Right hindlimb (tissue), 1 donor: ENCODE data around the gene KCNC3.

ENCODE experiments used
- DNase-seq: peaks from one replicate; pipeline ENCODE4 v3.0.0-alpha.2; 2018

The KCNC3 gene

GRCh38 chr19:50272263-50272897, 56.8 kb downstream of the KCNC3 start:
- no peak for DNase-seq

GRCh38 chr19:50269653-50270052, 59.5 kb downstream of the KCNC3 start:
- DNase-seq = no peak

DNA sequence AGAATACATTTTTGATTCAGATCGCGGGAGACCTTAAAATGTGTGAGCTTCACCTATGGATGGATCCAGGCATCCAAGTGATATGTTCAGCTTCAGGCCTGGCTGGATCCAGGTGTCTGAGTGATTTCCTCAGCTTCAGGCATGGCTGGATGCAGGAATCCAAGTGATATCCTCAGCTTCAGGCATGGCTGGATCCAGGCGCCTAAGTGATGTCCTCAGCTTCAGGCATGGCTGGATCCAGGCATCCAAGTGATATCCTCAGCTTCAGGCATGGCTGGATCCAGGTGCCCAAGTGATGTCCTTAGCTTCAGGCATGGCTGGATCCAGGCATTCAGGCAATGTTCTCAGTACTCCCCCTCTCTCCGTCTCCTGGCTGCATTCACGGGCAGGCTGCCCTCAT, 60.7 kb downstream of the KCNC3 start:
- DNase-seq = no peak

DNA sequence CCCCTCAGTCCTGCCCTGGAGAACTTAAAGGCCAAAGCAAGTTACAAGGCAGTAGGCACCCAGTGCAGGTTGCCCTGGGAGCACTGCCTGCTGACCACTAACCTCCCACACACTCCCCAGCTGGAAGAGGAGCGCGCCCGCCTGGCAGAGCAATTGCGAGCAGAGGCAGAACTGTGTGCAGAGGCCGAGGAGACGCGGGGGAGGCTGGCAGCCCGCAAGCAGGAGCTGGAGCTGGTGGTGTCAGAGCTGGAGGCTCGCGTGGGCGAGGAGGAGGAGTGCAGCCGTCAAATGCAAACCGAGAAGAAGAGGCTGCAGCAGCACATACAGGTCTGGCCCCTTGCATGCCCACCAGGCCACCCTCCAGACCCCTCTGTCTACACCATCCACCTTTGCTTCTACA, 61.1 kb downstream of the KCNC3 start:
- DNase-seq = no peak

DNA sequence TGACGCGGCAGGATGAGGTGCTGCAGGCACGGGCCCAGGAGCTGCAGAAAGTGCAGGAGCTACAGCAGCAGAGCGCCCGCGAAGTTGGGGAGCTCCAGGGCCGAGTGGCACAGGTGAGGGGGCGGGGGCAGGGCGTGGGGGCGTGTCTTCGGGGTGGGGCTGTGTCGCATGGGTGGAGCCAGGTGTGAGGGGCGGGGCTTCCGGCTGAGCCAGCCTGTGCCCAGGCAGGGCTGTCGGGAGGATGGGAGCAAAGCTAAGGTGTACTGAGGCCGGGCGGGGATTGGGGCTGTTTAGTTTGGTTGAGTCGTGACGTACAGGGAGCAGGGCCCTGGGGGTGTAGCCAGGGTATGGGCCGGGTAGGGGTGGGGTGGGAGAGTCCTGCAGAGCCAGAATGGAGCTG, 62.3 kb downstream of the KCNC3 start:
- DNase-seq = no peak

DNA sequence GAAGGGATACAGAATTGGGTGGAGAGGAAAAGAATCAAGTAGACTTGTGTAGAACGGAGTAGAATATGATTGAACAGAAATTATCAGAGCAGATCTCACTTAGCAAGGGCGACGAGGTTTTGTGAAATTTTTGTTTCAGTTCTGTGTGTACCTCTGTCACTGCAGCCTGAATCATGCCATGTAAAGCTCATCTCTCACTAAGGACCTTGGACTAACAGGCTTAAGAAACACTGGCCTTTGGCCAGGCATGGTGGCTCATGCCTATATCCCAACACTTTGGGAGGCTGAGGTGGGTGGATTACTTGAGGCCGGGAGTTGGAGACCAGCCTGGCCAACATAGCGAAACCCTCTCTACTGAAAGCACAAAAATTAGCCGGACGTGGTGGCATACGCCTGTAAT, 63.1 kb downstream of the KCNC3 start:
- no peak for DNase-seq

- DNase-seq = no peak
Measured at GRCh38 chr19:50264483-50265186, 64.5 kb downstream of the KCNC3 start.

- no peak for DNase-seq
Measured at GRCh38 chr19:50263176-50263575, 66.0 kb downstream of the KCNC3 start.
